ENCODE measurements around the gene HDAC10.

HDAC10 gene

GRCh38 chr22:50250555-50251476, at the start of gene HDAC10:
HDAC10 (minus strand) TSS chr22:50251265; CDS start chr22:50251032, 233 bp downstream.
- Histone ChIP-seq H3K4me1 (ENCODE audit: control insufficient read depth in 1 of 2, insufficient read depth in 2 of 2, low read length in 2 of 2) (peaks cover 0 to 24% of the 10 kb centered on the region in 2 donors), H3K9me3 (ENCODE audit: control insufficient read depth in 1 of 2, low read length in 2 of 2) (no peaks in the 10 kb centered on the region), H3K27me3 (ENCODE audit: low read depth, low read length) (no peaks in the 10 kb centered on the region), H3K27ac (ENCODE audit: low read length) (no peak within 1 kb of the TSS), H3K36me3 (ENCODE audit: control insufficient read depth in 1 of 2, insufficient read depth in 2 of 2, low read length in 2 of 2) (peaks cover 8 to 15% of the 10 kb centered on the region in 2 donors), H3K4me3 (ENCODE audit: low read depth in 1 of 2, low read length in 2 of 2) (peak within 1 kb of the TSS; percentile 56 to 85)

- H3K4me1 ChIP-seq (ENCODE audit: control insufficient read depth in 1 of 2, insufficient read depth in 2 of 2, low read length in 2 of 2): peaks cover 34 to 85% of the 10 kb centered on the region in 2 donors
- peak overlapping the region in 1 of 2 donors; percentile 50 for H3K4me3 ChIP-seq (ENCODE audit: low read depth in 1 of 2, low read length in 2 of 2)
- H3K36me3 ChIP-seq (ENCODE audit: control insufficient read depth in 1 of 2, insufficient read depth in 2 of 2, low read length in 2 of 2): no peaks in the 10 kb centered on the region
- H3K27me3 ChIP-seq (ENCODE audit: low read depth, low read length): no peaks in the 10 kb centered on the region
- no peak overlapping the region for H3K27ac ChIP-seq (ENCODE audit: low read length)
- H3K9me3 ChIP-seq (ENCODE audit: control insufficient read depth in 1 of 2, low read length in 2 of 2): no peaks in the 10 kb centered on the region
Measured at GRCh38 chr22:50300620-50301257, 49.7 kb upstream of the HDAC10 start.

DNA sequence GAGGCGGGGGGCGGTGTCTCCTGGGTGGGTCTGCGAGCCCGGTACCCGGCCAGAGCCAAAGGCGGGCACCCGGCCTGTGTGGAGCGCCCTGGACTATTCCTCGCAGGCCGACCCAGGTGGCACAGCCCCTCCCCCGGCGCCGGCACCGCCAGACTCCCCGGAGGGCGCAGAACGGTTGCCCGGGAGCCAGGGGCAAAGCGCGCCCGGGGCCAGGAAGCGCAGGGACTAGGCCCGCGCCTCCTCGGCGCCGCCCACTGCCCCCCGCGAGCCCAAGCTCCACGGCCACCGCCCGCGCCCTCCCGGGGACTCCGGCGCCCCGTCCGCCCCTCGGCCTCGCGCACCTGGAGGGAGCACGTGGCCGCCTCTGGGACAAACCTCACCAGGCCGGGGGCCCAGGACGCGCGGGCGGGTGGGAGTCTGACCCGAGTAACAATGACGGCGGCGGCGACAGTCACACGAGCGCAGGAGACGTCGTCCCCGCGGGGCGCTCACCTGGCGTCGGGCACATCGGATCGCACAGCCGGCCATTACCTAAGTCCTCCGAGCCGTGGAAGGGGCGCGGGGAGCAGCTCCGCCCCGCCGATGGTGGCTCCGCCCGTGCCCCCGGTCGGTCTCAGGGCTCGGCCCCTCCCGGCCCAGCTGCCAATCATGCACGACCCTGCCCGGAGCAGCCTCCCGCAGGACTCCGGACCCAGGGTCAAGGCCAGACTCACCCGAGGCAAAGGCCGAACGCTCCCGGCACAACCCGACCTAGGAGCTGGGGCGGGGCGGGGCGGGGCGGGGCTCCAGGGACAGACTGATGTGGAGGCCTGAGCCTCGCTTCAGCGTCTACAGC, 48.9 kb upstream of the HDAC10 start:
- no peak overlapping the region for H3K27ac ChIP-seq (ENCODE audit: low read length)
- no peaks in the 10 kb centered on the region for H3K27me3 ChIP-seq (ENCODE audit: low read depth, low read length)
- H3K4me1 ChIP-seq (ENCODE audit: control insufficient read depth in 1 of 2, insufficient read depth in 2 of 2, low read length in 2 of 2): peaks cover 27 to 78% of the 10 kb centered on the region in 2 donors
- H3K36me3 ChIP-seq (ENCODE audit: control insufficient read depth in 1 of 2, insufficient read depth in 2 of 2, low read length in 2 of 2): no peaks in the 10 kb centered on the region
- no peaks in the 10 kb centered on the region for H3K9me3 ChIP-seq (ENCODE audit: control insufficient read depth in 1 of 2, low read length in 2 of 2)
- peak overlapping the region in 1 of 2 donors; percentile 50 for H3K4me3 ChIP-seq (ENCODE audit: low read depth in 1 of 2, low read length in 2 of 2)

DNA sequence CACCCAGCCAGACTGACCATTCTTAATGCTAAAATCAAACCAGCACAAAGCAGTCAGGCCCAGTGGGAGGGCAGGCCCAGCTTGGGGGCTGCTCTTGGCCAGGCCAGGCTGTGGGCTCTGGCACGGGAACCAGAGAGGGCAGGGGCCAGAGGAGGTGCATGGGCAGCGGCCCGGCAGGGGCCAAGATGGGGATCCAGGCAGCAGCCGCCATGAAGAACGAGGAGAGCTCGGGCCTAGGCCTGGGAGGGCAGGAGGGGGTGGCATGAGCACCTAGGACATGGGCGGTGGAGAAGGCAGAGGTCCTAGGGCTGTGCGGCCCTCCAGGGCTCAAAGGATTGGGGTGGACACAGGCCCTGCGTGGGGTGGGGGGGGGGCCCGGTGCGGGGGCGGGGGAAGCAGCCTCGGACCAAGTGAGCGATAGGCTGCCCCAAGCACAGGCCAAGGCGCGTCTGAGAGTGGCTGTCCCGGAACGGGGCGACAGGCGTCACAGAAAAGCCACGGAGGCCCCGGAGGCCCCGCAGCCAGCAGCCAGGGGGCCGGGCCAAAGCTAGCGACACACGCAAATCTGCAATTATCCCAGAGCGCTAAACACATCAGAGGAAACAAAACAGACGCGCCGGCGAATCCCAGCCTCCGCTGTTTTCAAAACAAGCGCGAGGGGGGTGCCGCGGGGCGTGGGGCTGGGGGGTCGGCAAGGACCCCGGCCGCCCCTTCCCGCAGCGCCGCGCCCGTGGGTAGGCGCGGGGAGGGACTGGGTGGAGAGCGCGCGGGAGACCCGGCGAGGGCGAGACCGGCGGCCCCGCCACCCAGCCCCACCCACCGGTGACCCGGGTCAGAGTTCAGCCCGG, 48.1 kb upstream of the HDAC10 start:
- Histone ChIP-seq H3K9me3 (ENCODE audit: control insufficient read depth in 1 of 2, low read length in 2 of 2) (no peaks in the 10 kb centered on the region), H3K27ac (ENCODE audit: low read length) (no peak overlapping the region), H3K27me3 (ENCODE audit: low read depth, low read length) (no peaks in the 10 kb centered on the region), H3K4me1 (ENCODE audit: control insufficient read depth in 1 of 2, insufficient read depth in 2 of 2, low read length in 2 of 2) (peaks cover 28 to 78% of the 10 kb centered on the region in 2 donors), H3K4me3 (ENCODE audit: low read depth in 1 of 2, low read length in 2 of 2) (peak overlapping the region in 1 of 2 donors; percentile 50), H3K36me3 (ENCODE audit: control insufficient read depth in 1 of 2, insufficient read depth in 2 of 2, low read length in 2 of 2) (no peaks in the 10 kb centered on the region)

GRCh38 chr22:50298266-50298637, 47.2 kb upstream of the HDAC10 start:
- peaks cover 20 to 78% of the 10 kb centered on the region in 2 donors for H3K4me1 ChIP-seq (ENCODE audit: control insufficient read depth in 1 of 2, insufficient read depth in 2 of 2, low read length in 2 of 2)
- no peak overlapping the region for H3K27ac ChIP-seq (ENCODE audit: low read length)
- no peak overlapping the region for H3K4me3 ChIP-seq (ENCODE audit: low read depth in 1 of 2, low read length in 2 of 2)
- no peaks in the 10 kb centered on the region for H3K9me3 ChIP-seq (ENCODE audit: control insufficient read depth in 1 of 2, low read length in 2 of 2)
- no peaks in the 10 kb centered on the region for H3K27me3 ChIP-seq (ENCODE audit: low read depth, low read length)
- no peaks in the 10 kb centered on the region for H3K36me3 ChIP-seq (ENCODE audit: control insufficient read depth in 1 of 2, insufficient read depth in 2 of 2, low read length in 2 of 2)

DNA sequence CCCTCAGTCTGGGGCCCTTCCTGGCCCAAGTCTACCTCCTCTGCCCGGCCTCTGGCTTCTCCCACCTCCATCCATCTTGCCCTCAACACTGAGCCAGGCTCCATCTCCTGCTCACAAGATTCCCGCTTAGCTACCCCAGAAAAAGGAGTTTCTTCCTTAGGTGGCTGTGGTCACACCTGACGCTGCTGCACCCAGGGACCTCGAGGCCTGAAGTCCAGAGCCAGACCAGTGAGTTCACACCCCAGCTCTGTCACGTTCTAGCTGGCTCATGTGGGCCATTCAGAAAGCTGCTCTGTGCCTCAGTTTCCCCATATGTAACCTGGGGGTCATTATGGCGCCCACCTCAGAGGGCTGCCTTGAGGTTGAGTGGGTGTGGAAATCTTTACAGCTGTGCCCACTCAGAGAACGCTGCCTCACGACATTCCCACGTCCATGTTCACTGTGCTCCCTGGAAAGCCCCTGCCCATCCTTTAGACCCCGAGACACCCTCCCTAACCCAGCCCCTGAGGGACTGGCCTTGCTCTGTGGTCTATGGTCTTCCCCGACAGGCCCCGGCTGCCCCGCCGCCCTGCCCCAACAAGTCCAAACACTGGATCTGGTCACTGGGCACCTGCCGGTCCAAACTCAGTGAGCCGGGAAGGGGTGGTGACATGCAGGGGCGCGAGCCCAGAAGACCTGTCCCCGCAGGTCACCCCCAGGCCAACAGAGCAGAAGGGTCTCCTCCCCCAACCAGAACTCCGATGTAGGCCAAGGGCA, 46.6 kb upstream of the HDAC10 start:
- H3K27ac ChIP-seq (ENCODE audit: low read length): no peak overlapping the region
- H3K4me1 ChIP-seq (ENCODE audit: control insufficient read depth in 1 of 2, insufficient read depth in 2 of 2, low read length in 2 of 2): peaks cover 20 to 78% of the 10 kb centered on the region in 2 donors
- no peaks in the 10 kb centered on the region for H3K9me3 ChIP-seq (ENCODE audit: control insufficient read depth in 1 of 2, low read length in 2 of 2)
- no peak overlapping the region for H3K4me3 ChIP-seq (ENCODE audit: low read depth in 1 of 2, low read length in 2 of 2)
- H3K36me3 ChIP-seq (ENCODE audit: control insufficient read depth in 1 of 2, insufficient read depth in 2 of 2, low read length in 2 of 2): no peaks in the 10 kb centered on the region
- no peaks in the 10 kb centered on the region for H3K27me3 ChIP-seq (ENCODE audit: low read depth, low read length)

- no peaks in the 10 kb centered on the region for H3K9me3 ChIP-seq (ENCODE audit: control insufficient read depth in 1 of 2, low read length in 2 of 2)
- peaks cover 21 to 75% of the 10 kb centered on the region in 2 donors for H3K4me1 ChIP-seq (ENCODE audit: control insufficient read depth in 1 of 2, insufficient read depth in 2 of 2, low read length in 2 of 2)
- no peaks in the 10 kb centered on the region for H3K36me3 ChIP-seq (ENCODE audit: control insufficient read depth in 1 of 2, insufficient read depth in 2 of 2, low read length in 2 of 2)
- H3K4me3 ChIP-seq (ENCODE audit: low read depth in 1 of 2, low read length in 2 of 2): no peak overlapping the region
- no peaks in the 10 kb centered on the region for H3K27me3 ChIP-seq (ENCODE audit: low read depth, low read length)
- no peak overlapping the region for H3K27ac ChIP-seq (ENCODE audit: low read length)
Measured at GRCh38 chr22:50296658-50297490, 45.8 kb upstream of the HDAC10 start.

GRCh38 chr22:50294319-50294656, 43.2 kb upstream of the HDAC10 start:
- peak overlapping the region in 1 of 2 donors; percentile 42 for H3K4me3 ChIP-seq (ENCODE audit: low read depth in 1 of 2, low read length in 2 of 2)
- H3K27ac ChIP-seq (ENCODE audit: low read length): peak overlapping the region; percentile 56
- no peaks in the 10 kb centered on the region for H3K27me3 ChIP-seq (ENCODE audit: low read depth, low read length)
- no peaks in the 10 kb centered on the region for H3K9me3 ChIP-seq (ENCODE audit: control insufficient read depth in 1 of 2, low read length in 2 of 2)
- H3K36me3 ChIP-seq (ENCODE audit: control insufficient read depth in 1 of 2, insufficient read depth in 2 of 2, low read length in 2 of 2): peaks cover 9 to 15% of the 10 kb centered on the region in 2 donors
- peaks cover 14 to 49% of the 10 kb centered on the region in 2 donors for H3K4me1 ChIP-seq (ENCODE audit: control insufficient read depth in 1 of 2, insufficient read depth in 2 of 2, low read length in 2 of 2)

- peak overlapping the region; percentile 60 for H3K27ac ChIP-seq (ENCODE audit: low read length)
- no peaks in the 10 kb centered on the region for H3K27me3 ChIP-seq (ENCODE audit: low read depth, low read length)
- no peaks in the 10 kb centered on the region for H3K9me3 ChIP-seq (ENCODE audit: control insufficient read depth in 1 of 2, low read length in 2 of 2)
- peaks cover 15 to 21% of the 10 kb centered on the region in 2 donors for H3K36me3 ChIP-seq (ENCODE audit: control insufficient read depth in 1 of 2, insufficient read depth in 2 of 2, low read length in 2 of 2)
- peaks cover 14 to 49% of the 10 kb centered on the region in 2 donors for H3K4me1 ChIP-seq (ENCODE audit: control insufficient read depth in 1 of 2, insufficient read depth in 2 of 2, low read length in 2 of 2)
- H3K4me3 ChIP-seq (ENCODE audit: low read depth in 1 of 2, low read length in 2 of 2): peak overlapping the region in 1 of 2 donors; percentile 42
Measured at GRCh38 chr22:50293441-50294318, 42.6 kb upstream of the HDAC10 start.

Data from muscle layer of duodenum (tissue), 2 donors.